ENCODE data around the gene STAP1.

GRCh38 chr4:67581208-67581857, 22.8 kb downstream of the STAP1 start:
- no peak for TF ChIP-seq POLR2AphosphoS5 (IDR thresholded peaks at IDR 0.05; ENCODE audit: borderline replicate concordance, low read depth, low read length)
- TF ChIP-seq EZH2 (IDR thresholded peaks at IDR 0.05), result no peak
- no peak for TF ChIP-seq FOXP2 (optimal IDR thresholded peaks at IDR 0.05; ENCODE audit: control extremely low read depth, extremely low read length, insufficient read depth)
